HG03025 (cell line): ENCODE measurements around the gene SERF2.
"Not testable (repeated sequence)": the region's sequence is repeated elsewhere in the genome, so short reads cannot be mapped to it uniquely, and the experiment has no call there.

Experiments used
- ATAC-seq: cut with Tn5 transposase; IDR thresholded peaks from one replicate; pipeline ENCODE4 v1.9.1; 2021; ENCODE audit warnings: mild to moderate bottlenecking, moderate library complexity; ENCODE audit not compliant: unreplicated experiment, low FRiP score

SERF2 gene

DNA sequence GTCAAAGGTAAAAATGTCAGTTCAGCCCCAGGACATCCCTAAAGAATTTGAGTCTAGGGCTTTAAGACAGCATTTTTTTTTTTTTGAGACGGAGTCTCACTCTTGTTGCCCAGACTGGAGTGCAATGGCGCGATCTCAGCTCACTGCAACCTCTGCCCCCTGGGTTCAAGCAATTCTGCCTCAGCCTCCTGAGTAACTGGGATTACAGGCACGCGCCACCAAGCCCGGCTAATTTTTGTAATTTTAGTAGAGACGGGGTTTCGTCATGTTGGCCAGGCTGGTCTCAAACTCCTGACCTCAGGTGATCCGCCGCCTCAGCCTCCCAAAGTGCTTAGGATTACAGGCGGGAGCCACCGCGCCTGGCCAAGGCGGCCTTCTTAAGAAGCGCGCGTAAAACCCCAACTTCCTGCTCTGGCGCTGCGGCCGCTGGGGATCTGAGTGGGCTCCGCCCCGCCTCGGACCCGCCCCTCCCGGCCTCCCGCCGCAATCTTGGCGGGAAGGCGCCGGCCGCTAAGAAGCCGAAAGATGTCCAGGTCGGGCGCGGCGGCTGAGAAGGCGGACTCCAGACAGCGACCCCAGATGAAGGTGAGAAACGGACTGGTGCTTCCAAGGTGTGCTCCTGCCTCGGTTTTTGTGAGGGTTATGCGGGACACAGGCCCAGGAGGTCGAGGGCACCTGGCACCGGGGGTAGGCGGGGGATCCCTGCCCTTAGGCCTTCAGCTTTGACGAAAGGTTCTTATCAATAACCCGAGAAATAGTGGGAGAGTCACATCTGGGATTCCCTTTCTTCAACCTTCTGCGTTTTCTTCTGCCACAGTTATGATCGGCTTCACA, 34.6 kb downstream of the SERF2 start, which contains the start of gene WDR76:
Gene WDR76 (plus strand): TSS at position 495 of the 834 bp plus-strand sequence. CDS start 31 bp downstream, at position 526.
- ATAC-seq, result no peak

DNA sequence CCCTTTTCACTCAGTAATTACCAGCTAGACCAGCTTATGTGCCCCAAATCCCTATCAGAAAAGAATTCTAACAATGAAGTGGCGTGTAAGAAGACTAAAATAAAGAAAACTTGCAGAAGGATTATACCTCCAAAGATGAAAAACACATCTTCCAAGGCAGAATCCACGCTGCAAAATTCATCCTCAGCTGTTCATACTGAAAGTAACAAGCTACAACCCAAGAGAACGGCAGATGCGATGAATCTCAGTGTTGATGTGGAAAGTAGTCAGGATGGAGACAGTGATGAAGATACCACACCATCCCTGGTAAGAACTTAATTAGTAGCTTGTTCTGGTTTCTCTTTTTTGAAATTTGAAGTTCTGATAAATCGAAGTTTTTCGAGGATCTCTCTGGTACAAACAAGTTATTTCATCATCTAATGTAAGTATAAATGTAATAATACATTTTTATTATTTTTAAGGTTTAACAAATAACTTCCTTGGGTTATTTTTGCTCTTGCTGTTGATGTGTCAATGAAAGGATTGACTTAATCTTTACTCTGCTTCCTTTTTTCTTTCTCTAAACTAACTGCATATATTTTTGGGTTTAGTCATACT, 36.0 kb downstream of the SERF2 start:
- no peak for ATAC-seq

DNA sequence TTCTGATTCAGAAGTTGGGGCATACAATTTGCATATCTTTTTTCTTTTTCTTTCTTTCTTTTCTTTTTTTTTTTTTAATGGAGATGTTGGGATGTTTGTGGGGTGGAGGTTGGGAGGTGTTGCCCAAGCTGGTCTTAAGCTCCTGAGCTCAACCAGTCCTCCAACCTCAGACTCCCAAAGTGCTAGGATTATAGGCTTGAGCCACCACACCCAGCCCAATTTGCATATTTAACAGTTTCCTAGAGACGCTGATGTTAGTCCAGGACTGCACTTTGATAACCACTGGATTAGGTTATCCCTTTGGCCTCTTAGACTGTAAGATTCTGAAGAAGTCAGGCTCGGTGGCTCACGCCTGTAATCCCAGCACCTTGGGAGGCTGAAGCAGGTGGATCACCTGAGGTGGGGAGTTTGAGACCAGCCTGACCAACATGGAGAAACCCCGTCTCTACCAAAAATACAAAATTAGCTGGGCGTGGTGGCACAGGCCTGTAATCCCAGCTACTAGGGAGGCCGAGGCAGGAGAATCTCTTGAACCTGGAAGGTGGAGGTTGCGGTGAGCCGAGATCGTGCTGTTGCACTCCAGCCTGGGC, 37.9 kb downstream of the SERF2 start:
- ATAC-seq, result not testable (repeated sequence)

DNA sequence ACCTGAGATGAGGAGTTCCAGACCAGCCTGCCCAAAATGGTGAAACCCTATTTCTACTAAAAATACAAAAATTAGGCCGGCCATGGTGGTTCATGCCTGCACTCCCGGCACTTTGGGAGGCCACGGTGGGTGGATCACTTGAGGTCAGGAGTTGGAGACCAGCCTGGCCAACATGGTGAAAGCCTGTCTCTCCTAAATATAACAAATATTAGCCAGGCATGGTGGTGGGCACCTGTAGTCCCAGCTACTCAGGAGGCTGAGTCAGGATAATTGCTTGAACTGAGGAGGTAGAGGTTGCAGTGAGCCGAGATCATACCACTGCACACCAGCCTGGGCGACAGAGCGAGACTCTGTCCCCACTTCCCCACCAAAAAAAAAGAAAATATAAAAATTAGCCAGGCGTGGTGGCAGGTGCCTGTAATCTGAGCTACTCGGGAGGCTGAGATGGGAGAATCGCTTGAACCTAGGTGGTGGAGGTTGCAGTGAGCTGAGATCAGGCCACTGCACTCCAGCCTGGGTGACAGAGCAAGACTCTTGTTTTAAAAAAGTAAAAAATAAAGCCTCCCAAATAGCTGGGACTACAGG, 38.7 kb downstream of the SERF2 start:
- ATAC-seq, result not testable (repeated sequence)

DNA sequence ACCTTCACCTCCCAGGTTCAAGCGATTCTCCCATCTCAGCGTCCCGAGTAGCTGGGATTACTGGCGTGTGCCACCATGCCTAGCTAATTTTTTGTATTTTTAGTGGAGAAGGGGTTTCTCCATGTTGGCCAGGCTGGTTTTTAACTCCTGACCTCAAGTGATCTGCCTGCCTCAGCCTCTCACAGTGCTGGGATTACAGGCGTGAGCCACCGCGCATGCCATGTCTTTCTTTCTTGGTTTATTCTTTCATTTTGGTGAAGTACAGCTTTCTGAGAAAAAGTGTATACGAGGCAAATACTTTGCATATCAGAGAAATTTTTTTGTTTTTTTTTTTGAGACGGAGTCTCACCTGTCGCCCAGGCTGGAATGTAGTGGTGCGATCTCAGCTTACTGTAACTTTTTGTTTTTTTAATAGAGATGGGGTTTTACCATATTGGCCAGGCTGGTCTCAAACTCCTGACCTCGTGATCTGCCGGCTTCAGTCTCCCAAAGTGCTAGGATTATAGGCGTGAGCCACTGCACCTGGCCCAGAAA, 39.5 kb downstream of the SERF2 start:
- ATAC-seq, result not testable (repeated sequence)

DNA sequence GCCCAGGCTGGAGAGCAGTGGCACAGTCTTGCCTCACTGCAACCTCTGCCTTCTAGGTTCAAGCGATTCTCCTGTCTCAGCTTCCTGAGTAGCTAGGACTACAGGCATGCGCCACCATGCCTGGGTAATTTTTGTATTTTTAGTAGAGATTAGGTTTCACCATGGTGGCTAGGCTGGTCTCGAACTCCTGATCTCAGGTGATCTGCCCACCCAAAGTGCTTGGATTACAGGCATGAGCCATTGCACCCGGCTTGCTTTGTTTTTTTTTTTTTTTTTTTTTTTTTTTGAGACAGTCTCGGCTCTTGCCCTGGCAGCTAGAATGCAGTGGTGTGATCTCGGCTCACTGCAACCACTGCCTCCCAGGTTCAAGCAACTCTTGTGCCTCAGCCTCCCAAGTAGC, 40.4 kb downstream of the SERF2 start:
- ATAC-seq, result not testable (repeated sequence)

DNA sequence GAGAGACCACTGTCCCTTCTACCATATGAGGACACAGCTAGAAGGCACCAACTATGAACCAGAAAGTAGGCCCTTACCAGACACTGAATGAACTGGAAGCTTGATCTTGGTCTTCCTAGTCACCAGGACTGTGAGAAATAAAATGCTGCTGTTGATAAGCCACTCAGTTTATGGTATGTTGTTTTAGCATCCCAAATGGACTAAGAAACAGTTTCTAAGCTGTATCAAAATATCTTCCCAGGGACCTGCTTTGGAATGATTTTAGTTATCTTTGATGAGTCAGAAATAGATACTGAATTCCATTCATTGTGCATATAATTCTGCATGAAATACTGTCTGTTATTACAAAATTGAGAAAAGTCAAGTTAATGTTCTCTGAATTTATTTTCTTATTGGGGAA, 53.3 kb downstream of the SERF2 start:
- ATAC-seq, result no peak
